SK-N-MC (cell line): ENCODE results near the gene ABCF1.

Experiments
- EZH2 ChIP-seq: fragments of 200-600 bp; sonication (generic); IDR thresholded peaks from one replicate; pipeline ENCODE4 v1.6.1; 2017; ENCODE audit warnings: antibody characterized with exemption
- FOXP2 ChIP-seq: optimal IDR thresholded peaks from 2 replicates; pipeline ENCODE3; 2011; ENCODE audit warnings: mild to moderate bottlenecking, moderate library complexity; ENCODE audit not compliant: insufficient read depth; ENCODE audit errors: extremely low read length, control extremely low read depth
- POLR2AphosphoS5 ChIP-seq: IDR thresholded peaks from 2 replicates; pipeline ENCODE4 v1.6.1; 2012; ENCODE audit warnings: mild to moderate bottlenecking, low read depth, low read length, borderline replicate concordance

DNA sequence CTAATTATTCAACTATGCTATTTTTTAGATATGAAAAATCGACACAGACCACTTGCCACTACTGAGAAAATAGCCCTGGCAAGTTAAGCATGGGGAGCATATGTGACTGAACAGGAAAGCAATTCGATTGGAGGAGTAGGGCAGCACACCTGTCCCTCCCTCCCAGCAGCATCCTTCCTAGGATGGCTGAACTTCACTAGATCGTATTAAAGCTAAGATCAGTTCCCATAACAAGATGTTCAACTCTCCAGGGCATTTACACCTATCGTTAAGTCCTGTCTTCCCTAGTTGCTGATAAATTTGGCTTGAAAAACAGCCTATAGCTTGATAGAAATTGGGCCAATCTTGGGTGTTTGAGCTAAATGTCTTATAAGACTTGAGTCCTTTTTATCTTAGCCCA is 38.8 kb downstream of the ABCF1 start:
- TF ChIP-seq EZH2 = no peak
- TF ChIP-seq FOXP2 = no peak
- no peak; the same call in 1 of the 2 replicates for TF ChIP-seq POLR2AphosphoS5
